GM18499 (cell line): ENCODE results near the gene STRBP.
"Not testable (repeated sequence)": the region's sequence is repeated elsewhere in the genome, so short reads cannot be mapped to it uniquely, and the experiment has no call there.

Experiments used
- ATAC-seq: cut with Tn5 transposase; IDR thresholded peaks from one replicate; pipeline ENCODE4 v1.9.1; 2021; ENCODE audit warnings: moderate number of reproducible peaks; ENCODE audit not compliant: insufficient read depth, unreplicated experiment

The STRBP gene

DNA sequence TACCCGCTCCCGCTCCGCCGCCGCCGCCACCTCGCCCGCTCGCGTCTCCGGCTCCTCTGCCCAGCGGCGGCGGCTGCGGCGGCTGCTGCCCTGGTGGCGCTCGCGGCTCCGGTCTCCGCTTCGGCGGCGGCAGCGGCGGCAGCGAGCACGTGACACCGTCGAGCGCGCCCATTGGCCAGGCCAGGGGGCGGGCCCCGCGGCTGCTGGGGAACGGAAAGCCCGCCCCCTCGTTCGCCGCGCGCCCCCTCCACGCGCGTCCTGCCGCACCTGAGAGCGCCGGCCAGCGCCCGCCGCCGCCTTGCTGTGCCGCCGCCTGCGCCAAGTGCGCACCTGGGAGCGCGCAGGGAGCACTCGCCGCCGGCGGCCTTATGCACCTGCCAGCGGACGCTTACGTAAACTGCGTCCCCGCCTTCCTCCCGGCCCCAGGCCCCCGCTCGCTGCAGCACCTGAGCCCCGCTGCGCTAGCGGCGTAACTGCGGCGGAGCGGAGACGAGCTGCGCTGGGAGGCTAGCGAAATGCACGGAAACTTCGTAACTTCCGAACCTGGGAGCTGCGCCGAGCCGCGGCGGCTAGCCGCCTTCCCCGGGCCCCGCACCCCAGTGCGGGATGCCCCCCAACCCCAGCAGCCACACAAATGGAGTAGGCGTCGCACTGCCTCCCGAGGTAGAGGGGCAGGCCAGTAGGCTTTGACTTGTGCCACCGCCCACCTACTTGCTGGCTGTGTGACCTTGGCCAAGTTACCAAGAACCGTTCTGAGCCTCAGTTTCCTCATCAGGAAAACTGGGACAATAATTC is at the start of gene STRBP:
STRBP (minus strand) TSS at position 122 of the 795 bp plus-strand sequence. CDS start 84,452 bp downstream, outside the sequence.
- ATAC-seq: peak; percentile 70

DNA sequence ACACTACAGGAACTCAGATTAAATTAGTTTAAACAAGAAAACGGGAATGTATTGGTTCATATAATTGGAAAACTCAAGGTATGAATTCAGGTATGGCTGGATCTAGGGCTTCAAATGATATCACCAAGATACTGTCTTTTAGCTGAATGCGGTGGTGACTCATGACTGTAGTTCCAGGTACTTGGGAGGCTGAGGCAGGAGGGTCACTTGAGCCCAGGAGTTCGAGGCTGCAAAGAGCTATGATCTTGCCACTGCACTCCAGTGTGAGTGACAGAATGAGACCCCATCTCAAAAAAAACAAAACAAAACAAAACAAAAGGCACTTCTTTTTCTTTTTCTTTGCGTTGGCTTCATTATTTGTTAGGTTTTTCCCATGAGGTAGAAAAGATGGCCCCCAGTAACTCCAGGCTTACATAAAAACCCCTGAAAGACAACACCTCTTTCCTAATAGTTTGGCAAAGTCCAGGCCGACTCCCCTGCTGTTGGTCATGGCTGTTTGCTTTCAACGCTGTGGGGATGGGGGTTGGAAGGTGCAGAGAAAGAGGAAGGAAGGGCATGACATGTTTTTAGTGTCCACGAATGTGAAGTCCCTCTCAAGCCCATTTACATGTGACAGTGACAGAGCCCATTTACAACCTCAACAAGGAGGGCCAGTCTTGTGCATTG is 47.8 kb upstream of the STRBP start:
- no peak for ATAC-seq

DNA sequence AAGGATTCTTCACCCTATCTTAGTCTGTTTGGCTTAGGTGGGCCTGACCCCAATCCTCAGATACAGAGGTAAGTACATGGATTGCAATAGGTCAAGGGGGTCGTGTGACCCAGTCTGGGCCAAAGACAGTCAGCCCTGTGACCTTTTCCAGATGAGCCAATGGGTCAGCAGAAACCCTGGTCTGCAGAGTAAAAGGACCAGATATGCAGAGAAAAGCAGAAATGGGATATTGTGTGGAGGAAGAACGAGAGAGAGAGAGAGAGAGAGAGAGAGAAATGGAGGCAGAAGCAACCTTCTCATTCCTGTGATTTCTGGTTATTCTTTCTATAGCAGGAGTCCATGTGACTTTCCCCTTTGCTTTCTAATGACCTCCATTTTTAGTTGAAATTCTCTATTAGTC is 47.2 kb upstream of the STRBP start:
- ATAC-seq: no peak

DNA sequence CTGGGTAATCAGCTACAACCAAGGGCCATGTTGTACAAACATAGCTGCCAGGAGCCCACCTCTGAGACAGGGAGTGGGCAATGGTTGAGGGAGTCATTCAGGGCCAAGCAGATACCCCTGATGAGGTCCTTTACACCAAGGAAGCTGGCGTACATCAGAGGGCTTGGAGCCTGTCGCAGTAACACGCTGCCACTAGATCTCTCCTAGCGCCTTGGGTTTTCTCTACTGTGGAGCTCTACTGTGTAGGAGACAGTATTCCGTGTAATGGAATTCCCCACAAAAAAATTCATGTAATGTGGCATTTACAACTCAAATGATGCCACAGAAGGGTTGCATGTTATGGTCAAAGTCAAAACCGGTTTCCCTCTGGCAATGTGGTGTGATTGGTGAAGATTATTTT is 46.2 kb upstream of the STRBP start:
- ATAC-seq: no peak

DNA sequence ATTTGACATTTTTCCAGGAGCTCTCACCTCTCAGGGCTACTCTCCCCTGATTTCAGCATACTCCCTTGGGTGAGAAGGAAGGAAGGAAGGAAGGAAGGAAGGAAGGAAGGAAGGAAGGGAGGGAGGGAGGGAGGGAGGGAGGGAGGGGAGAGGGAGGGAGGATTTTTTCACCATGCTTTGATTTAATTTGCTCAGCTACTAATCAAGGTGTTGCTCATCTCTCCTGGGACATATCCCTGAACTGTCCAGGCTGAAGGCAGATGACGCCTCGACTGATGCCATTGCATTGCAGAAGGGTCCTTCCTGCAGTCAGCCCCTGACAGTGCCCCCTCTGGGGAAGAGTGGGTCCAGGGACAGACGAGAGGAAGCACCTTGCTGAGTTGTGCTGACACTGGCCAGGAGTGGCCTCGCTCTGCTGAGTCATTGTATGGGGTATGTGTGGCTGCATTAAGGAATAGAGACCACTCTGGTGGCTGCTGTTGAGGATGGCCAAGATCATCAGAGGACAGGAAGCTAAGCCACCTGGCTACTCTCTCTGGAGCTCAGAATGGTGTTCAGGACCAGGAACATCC is 44.0 kb upstream of the STRBP start:
- ATAC-seq: no peak

DNA sequence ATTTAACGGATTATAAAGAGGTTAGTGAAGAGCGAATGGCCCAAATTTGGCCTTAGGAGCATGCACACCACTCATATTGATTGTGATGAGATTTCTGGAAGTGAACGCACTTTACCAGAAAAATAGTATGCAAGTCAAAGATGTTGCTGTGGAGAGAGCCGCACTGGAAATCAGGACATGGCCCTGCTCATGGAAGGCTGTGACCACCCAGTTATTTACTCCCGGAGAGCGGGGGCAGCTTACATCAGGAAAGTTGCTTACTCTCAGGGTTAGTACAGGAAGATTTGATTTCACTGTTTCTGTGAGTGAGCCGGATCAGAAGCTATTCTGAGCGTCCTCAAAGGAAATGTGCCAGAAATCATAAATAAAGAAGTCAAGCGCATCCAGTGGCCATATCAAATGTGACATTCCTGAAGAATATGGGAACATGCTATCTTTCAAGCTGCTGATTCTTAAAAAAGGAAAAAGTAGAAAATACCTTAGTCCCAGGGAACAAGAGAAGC is 42.9 kb upstream of the STRBP start:
- ATAC-seq: no peak

DNA sequence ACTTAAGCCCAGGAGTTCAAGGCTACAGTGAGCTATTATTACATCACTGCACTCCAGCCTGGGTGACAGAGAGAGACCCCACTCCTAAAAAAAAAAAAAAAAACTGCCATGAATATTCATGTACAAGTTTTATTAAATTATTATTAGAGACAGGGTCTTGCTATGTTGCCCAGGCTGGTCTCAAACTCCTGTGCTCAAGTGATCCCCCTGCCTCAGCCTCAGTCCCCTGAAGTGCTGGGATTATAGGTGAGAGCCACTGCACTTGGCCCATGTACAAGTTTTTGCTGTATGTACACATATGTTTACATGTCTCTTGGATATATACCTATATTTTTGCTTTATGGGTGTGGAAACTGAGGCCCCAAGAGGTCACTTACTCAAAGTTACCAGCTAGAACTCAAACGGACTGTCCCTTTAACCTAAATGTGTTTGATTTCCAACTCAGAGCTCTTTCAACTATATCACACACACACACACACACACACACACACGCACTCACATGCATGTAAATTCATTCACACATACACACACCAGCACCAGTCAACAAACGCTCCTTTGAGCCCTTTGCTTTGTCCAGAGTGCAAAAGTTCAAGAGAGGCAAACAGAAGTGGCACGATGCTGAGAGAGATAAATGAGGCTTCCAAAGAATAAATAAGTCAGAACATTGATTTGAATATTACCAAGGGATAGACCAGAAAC is 42.3 kb upstream of the STRBP start:
- ATAC-seq: no peak

DNA sequence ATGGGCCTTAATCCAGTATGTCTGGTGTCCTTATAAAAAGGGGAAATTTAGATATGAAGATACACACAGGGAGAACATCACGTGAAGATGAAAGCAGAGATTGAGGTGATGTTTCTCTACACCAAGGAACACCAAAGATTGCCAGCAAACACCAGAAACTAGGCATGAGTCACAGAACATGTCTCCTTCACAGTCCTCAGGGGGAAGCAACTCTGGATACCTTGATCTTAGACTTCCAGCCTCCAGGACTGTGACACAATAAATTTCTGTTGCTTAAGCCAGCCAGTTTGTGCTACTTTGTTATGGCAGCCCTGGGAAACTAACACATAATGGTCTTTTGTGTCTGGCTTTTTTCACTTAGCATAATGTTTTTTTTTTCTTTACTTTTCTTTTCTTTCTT is 41.2 kb upstream of the STRBP start:
- ATAC-seq: no peak

DNA sequence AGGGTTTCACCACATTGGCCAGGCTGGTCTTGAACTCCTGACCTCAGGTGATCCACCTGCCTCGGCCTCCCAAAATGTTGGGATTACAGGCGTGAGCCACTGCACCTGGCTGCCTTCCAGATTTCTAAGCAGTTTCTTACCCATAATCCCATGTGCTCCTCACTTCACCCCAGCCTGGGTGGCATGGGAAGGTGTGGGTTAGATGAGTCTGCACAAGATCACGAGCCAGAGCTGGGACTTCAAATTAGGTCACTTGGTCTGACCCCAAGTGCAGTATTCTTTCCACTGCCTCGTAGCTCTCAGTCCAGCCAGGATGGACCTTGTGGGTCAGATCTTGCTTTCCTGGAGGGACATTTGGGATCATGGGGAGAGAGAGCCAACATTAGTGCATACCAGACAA is 37.5 kb upstream of the STRBP start:
- no peak for ATAC-seq

DNA sequence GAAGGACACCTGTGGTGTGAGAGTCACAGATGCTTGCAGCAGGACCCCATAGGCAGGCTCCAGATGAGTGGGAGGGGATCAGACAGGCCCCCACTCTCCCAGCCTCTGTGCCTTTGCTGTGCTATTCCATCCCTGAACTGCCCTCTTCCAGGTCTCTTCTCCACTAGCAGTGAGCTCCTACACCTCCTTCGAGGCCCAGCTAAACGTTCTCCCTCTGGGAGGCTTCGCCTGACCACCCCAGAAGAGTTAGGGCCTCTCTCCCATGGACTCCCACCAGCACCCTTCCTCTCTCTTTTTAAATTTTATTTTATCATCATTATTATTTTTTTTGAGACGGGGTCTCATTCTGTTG is 35.9 kb upstream of the STRBP start:
- no peak for ATAC-seq

DNA sequence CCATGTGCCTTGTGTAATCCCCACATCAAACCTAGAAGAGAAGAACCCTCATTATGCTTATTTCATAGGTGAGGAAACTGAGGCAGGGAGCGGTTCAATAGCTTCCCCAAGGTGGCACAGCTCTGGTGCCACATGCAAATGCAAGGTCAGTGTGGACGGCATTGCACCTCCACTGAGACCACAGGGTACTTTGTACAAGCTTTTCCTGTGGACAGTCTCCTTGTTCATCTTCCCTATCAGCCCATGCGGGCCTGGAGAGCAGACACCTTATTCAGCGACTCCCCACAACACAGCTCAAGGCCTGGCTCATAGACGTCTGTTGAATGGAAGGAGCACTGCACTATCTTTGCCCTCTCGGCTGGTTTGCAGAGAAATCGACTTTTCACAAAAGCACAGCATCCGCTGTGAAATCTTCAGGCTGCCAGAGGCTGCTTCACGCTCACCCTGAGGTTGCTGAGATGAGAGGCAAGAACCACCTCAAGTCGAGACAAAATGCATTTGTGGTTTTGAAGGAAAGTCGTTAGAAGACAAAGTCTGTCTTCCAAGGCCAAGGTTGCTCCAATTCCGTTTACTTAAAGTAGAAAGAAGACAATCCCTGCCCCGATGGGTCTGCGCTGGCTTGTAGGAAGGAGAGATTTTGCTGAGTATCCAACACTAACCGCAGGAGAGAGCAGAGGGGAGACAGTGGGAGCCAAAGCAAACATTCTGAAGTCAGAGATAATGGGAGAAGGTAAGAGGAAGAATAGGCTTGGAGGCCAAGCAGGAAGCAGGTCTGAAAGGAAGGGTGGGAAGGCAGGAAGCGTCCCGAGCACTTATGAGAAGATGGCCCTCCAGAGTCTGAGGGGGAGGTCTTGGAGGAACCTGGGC is 34.2 kb upstream of the STRBP start:
- no peak for ATAC-seq

DNA sequence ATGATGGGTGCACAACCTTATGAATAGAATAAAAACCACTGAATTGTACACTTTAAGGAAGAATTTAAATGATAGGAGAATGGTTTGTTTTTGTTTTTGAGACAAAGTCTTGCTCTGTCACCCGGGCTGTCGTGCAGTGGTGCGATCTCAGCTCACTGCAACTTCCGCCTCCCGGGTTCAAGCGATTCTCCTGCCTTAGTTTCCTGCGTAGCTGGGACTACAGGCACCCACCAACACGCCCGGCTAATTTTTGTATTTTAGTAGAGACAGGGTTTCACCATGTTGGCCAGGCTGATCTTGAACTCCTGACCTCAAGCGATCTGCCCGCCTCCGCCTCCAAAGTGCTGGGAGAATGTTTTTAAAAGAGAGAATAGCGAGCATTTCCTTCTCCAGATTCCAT is 33.5 kb upstream of the STRBP start:
- not testable (repeated sequence) for ATAC-seq

DNA sequence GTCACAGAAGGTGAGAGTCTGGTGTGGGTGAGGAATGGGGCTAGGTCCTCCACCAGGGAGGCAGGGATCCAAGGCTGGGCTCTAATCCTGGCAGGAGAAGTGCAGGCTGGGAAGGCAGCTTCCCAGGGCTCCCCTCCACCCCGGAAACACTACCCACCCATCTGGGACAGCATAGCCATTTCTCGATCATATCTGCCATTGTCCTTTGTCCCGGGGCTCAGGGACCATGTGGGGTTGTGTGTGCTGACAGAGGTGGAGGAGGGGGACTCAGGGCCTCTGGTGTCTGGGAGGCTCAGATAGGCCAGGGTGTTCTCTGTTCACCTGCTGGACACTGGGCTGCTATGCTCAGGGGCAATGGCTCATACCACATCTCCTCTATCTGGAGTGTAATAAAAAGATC is 32.2 kb upstream of the STRBP start:
- ATAC-seq: no peak

DNA sequence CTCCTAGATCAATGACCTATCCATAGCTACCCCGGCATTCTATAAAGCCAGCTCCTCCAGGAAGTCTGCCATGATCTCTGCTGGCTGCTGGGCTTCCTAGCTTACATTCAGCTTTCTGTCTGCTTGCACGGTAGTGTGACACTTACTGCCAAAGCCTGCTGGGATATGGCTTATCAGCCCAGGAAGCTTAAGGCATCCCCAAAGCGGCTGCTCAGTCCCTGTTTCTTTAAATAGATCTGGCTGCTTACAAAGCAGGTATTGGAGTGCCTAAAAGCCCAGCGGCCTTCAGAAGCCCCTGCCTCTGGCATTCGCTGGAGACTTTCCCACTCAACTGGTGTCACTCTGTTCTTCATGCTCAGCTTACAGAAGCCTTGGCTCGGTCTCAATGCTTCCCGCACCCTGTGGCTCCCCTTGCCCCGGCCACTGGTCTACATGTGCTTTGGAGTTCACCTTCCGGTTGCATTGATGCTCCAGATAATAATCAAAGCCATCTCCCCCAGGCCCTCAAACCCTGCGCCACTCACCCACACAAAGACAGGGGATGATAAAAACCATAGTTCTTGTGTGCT is 31.3 kb upstream of the STRBP start:
- ATAC-seq: no peak

DNA sequence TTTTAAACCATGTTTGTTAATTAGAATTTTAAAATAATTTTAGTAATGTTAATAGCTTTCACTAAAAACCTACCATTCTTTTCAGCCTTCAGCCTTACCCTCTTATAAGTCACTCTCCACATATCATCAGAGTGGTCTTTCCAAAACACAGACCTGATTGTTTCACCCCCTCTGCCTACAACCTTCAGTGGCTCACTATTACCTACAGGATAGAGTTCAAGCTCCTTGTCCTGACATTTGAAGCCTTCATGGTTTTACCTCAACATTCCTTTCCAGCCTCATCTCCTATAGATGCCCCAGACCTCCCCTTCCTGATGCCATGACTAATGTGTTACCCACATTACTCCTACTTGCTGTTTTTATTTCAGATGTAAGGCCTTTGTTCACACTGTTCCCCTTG is 27.8 kb upstream of the STRBP start:
- no peak for ATAC-seq

DNA sequence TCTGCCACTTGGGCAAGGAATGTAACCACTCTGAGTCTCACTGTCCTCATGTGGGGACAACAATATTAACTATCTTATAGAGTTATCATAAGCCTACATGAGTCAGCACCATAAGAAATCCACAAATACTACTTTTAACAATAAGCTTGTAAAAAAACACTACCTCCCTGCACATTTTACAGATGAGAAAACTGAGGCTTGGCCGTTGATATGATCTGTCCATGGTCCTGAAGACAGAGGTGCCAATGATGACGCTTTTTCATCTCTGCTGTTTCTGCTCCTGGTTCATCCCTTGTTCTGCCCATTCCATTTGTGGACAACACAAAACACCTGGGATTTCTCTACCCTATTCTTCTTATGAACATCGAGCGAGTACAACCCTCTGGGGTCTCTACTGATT is 23.4 kb upstream of the STRBP start:
- ATAC-seq: no peak

DNA sequence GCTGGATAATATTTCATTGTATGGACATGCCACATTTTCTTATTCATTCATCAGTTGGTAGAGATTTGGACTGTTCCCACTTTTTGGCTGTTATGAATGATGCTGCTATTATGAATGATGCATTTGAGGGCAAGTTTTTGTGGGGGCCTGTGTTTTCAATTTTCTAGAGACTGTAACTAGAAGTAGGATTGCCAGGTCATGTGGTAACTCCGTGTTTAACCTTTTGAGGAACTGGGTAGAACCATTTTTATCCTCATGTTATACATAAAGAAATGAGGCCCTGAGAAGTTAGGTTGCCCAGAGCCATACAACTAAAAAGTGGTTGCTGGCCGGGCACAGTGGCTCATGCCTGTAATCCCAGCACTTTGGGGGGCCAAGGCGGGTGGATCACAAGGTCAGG is 22.4 kb upstream of the STRBP start:
- ATAC-seq: no peak

DNA sequence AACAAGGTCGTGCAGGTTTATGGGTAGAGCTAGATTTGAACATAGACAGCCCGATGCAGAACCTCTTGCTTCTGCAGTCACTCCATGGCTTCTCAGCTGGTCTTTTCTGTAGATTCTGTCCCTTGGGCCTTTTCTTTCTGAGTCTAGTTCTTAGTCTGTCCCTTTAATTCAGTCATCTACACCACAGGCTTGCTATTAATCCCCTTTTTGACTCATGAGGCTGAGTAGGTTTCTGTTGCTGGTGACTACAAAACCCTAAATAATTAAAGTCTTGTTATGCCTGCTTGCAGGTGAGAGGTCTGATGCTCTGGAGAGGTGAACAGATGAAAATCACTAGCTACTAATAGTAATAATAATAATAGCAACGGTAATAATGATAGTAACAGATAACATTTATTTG is 19.3 kb upstream of the STRBP start:
- ATAC-seq: no peak

DNA sequence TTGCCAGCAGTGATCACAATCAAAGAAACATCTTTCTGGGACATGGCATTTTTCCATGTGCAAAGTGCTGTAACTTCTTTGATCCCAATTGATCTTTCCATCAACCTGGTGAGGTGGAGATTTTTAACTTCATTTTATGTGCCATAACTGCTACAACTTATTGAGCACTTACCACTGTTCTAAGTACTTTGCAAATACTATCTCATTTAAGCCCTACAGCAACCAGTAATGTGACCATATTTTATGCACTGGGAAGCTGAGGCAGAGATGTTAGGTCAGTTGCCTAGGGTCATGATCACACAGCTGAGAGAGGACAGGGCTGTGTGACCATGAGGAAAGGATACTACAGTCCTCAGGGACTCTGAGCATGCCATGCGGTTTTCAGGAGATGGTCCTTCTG is 17.9 kb upstream of the STRBP start:
- ATAC-seq: no peak

DNA sequence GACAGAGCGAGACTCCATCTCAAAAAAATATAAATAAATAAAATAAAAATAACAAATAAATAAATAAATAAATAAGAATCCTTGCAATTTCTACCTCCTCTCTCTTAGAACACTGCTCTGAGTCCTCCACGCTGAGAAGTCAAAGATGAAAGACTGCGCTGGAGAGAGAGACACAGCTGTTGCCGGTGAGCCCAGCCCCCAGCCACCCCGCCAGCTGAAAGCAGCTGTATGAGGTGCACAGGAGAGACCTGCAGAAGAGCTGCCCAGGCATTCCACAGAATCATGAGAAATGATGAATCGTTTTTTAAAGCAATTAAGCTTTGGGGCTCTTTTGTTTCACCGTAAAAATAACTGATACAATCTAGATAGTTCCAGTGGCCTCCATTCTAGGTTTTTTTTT is 16.3 kb upstream of the STRBP start:
- no peak for ATAC-seq
